Sigmoid colon (tissue), 3 donors: ENCODE measurements around the gene SUSD3.

Experiments
- CTCF ChIP-seq, 4 experiments: fragments of 450-650 bp in 3 of 4; fragments of 200-600 bp in 1 of 4; IDR thresholded peaks; one replicate each; pipeline ENCODE4 v1.5.1; 2016 to 2019; ENCODE audit warnings: antibody characterized with exemption in 4 of 4, mild to moderate bottlenecking in 3 of 4, moderate library complexity in 2 of 4
- POLR2A ChIP-seq, 2 donors: fragments of 450-650 bp; IDR thresholded peaks; one replicate each; pipeline ENCODE4 v1.6.1; 2016; ENCODE audit warnings: antibody characterized with exemption in 2 of 2, mild to moderate bottlenecking in 2 of 2, moderate library complexity in 2 of 2

GRCh38 chr9:93009337-93010015, 49.0 kb upstream of the SUSD3 start:
- no peak for TF ChIP-seq CTCF (IDR thresholded peaks at IDR 0.05)
- no peak for TF ChIP-seq POLR2A (IDR thresholded peaks at IDR 0.05)
